ENCODE measurements around the gene NDUFA11. TPM values are rescaled to one million over a fixed set of nuclear protein-coding genes. Genes with fewer than 3 reads are reported as not detected.
A peak's percentile ranks its signal among the peaks of the same experiment; 100 is the strongest.

Gene NDUFA11
- total and polyA plus RNA-seq, 9 of the 15 experiments (the other 6 are each of a cell fraction or from before 2014, with no cell fraction given): 63.3 to 486 (median 274) TPM

- TF ChIP-seq PRDM10 (IDR thresholded peaks at IDR 0.05; ENCODE audit: partially characterized antibody) (no peak), ZBTB1 (CRISPR knock-in tag; IDR thresholded peaks at IDR 0.05; ENCODE audit: borderline replicate concordance, low read depth) (no peak), BCOR (IDR thresholded peaks at IDR 0.05) (peak; percentile 59; the same call in 1 of the 2 replicates), CBFA2T3 (IDR thresholded peaks at IDR 0.05) (0 out of 2 replicates have a peak, but pooled peaks have one; percentile 11), MTA1 (IDR thresholded peaks at IDR 0.05; ENCODE audit: borderline replicate concordance) (no peak), C11orf30 (IDR thresholded peaks at IDR 0.05; ENCODE audit: low read depth) (no peak), KHSRP (IDR thresholded peaks at IDR 0.05) (no peak)
Observed at GRCh38 chr19:5863030-5863665, 40.4 kb downstream of the NDUFA11 start (continued).

Data from K562 (cell line).